ENCODE measurements around the gene LY9.

The LY9 gene

DNA sequence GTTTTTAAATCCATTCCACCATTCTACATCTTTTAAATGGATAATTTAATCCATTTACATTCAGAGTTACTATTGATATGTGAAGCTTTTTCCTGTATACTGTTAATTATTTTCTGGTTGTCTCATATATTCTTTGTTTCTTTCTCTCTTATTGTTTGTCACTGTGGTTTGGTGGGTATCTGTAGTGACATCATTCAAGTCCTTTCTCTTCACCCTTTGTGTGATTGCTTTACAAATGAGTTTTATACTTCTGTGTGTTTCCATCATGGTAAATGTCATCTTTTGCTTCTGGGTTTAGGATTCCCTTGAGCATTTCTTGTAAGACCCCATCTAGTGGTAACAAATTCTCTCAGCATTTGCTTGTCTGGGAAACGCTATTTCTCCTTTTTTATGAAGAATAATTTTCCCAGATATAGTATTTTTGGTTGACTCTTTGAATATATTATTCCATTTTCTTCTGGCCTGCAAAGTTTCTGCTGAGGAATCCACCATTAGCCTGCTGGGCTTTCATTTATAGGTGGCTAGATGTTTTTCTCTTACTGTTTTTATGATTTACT lies 10.2 kb downstream of the LY9 start:
- DNase-seq: no peak

- DNase-seq: no peak
These were observed 10.8 kb downstream of the LY9 start for GRCh38 chr1:160806784-160807183.

- DNase-seq: no peak
These were observed 11.3 kb downstream of the LY9 start for GRCh38 chr1:160807247-160807646.

GRCh38 chr1:160807738-160808137 lies 11.8 kb downstream of the LY9 start:
- DNase-seq: no peak

DNA sequence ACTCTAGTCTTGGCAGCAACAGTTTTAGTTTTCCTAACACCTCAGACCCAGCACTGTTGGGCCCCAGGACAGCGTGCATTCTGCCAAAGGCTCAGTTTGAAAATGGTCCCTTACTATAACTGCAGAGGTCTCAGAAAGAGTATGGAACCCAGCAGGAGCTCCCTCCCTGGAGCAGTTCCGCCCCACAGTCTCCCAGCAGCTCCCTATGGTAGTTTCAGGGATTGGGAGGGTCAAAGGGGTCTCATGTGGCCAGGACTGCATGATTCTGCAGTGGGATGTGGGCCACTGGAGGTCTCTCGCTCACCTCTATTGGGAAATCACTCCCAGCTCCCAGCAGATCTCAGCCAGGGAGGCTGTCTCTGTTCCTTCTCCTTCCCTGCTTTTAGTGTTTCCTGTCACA lies 12.3 kb downstream of the LY9 start:
- no peak for DNase-seq

- DNase-seq: no peak
These were observed 14.5 kb downstream of the LY9 start for GRCh38 chr1:160810486-160810885.

DNA sequence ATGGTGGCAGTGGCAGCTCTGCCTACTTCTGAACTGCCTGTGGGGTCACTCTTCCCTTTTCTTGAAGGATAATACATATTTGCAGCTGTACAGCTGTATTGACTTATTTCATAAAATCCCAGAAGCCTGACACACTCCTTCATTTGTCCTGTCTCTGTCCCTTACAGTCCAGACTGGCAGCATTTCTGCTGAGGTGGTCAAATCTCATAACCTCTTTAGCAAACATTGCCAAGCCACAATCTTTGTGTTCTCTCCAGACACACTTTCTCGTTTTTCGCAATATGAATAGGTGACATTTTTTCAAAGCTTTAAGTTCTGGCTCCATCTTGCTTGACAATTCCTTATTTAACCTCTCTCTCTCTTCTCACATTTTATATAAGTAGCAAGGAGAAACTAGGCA lies 15.2 kb downstream of the LY9 start:
- no peak for DNase-seq

GRCh38 chr1:160813215-160813614 lies 17.2 kb downstream of the LY9 start:
- DNase-seq: peak in 1 of 2 experiments; percentile 20

DNA sequence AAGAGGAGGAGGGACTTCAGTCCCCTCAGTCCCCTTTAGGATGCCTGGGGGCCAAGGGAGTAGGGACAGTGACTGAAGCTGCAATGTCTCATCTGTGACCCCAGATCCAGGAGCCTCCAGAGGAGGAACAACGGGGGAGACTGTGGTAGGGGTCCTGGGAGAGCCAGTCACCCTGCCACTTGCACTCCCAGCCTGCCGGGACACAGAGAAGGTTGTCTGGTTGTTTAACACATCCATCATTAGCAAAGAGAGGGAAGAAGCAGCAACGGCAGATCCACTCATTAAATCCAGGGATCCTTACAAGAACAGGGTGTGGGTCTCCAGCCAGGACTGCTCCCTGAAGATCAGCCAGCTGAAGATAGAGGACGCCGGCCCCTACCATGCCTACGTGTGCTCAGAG lies 18.3 kb downstream of the LY9 start:
- no peak for DNase-seq

DNA sequence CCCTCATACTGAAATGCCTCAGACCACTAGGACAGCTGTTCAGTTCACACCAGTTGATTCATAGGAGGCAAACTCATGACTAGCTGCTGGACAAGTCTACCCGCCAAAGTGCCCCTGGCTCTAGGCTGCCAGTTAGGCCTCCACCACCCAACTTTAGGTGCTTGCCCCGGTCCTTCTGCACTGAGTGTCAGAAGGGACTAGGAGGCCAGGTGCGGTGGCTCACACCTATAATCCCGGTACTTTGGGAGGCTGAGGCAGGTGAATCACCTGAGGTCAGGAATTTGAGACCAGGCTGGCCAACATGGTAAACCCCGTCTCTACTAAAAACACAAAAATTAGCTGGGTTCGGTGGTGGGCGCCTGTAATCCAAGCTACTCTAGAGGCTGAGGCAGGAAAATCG lies 18.9 kb downstream of the LY9 start:
- DNase-seq: no peak

GRCh38 chr1:160818207-160818937 lies 22.4 kb downstream of the LY9 start:
- DNase-seq: no peak

DNA sequence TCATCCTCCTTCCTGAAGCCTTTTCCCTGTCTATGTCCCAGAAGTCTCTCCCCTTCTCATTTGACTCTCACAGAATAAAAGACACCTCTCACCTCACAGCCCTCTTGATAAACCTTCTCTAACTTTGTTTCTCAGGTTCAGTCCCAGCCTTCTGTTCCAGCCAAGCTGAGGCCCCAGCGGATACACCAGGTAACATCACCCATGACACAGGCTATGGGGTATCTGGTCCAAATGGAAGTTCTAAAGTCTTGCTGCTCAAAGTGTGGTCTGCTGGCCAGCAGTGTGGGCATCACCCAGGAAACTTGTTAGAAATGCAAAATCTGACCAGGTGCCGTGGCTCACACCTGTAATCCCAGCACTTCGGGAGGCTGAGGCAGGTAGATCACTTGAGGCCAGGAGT lies 23.2 kb downstream of the LY9 start:
- no peak for DNase-seq

- DNase-seq: no peak
These were observed 25.7 kb downstream of the LY9 start for GRCh38 chr1:160821627-160822026.

DNA sequence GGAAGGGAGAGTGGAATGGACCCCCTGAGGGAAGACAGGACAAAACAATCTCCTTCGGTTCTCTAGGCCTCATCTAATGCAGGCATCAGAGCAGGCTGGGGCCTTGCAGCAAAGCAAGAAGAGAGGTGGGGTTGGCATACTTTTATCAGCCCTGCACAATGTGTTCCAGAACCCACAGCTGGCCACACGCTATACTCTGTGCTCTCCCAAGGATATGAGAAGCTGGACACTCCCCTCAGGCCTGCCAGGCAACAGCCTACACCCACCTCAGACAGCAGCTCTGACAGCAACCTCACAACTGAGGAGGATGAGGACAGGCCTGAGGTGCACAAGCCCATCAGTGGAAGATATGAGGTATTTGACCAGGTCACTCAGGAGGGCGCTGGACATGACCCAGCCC lies 27.3 kb downstream of the LY9 start:
- DNase-seq: no peak

- DNase-seq: no peak
These were observed 30.6 kb downstream of the LY9 start for GRCh38 chr1:160826546-160826945.

DNA sequence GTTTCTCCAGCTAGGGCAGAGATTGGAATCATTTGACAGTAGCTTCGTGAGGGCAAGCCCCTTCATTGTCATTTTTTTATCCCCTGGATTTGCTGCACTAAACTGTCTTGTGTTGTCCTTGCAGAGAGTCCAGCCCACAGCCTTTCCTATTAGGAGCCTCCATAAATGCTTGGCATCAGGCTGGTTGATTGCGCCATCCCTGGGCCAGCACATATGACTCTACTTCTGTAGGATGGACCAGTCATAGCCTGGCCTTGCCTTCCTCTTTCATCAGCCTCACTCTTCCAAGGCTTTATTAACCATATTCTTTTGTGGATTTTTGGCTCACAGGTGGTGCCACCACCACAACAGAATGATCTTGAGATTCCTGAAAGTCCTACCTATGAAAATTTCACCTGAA lies 31.4 kb downstream of the LY9 start:
- no peak for DNase-seq

GRCh38 chr1:160829766-160830165 lies 33.8 kb downstream of the LY9 start:
- DNase-seq: no peak

- DNase-seq: peak; percentile 68 to 73
These were observed 34.6 kb downstream of the LY9 start for GRCh38 chr1:160830321-160831153.

DNA sequence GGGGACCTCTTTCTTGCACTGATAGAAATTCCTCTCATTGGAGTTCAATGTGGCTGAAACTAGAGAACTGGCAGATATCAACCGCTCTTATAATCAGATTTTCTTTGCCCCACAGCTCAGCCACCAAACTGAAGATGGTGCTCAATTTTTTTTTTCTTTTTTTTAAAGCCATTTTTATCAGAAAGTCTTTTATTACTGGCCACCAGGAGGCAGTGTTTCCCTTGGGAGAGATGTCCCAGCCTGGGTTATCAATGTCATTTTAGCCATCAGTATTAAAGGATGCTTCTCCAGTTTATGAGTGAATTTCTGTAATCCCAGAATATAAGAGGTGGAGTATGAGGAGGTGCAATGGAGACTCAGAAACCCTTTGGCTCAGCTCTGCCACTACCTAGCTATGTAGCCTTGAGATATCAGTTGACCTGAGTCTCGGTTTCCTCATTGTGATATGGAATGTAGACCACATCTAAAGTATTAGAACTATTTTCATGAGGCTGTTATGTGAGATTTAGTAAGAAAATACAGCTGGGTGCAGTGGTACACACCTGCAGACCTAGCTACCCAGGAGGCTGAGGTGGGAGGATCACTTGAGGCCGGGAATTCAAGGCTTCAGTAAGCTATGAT lies 39.1 kb downstream of the LY9 start:
- no peak for DNase-seq

DNA sequence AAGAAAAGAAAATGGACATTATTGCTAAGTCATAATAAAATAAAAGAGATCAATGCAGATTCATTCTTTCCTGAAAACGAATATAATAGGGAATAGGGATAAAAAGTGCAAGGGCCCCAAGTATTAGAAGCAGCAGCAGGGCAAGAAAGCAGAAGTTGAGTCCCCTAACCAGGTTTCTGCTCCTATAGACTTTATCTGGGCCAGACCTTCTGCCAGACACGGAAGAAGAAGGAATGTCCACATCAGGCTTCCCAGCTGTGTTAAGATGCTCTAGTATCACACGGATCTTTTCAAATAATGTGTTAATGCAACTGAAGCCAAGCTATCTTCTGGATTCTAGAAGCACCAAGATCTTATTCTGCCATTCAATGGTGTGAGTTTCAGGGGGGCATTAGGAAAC lies 39.8 kb downstream of the LY9 start:
- DNase-seq: no peak

- no peak for DNase-seq
These were observed 40.6 kb downstream of the LY9 start for GRCh38 chr1:160836561-160836960.

DNA sequence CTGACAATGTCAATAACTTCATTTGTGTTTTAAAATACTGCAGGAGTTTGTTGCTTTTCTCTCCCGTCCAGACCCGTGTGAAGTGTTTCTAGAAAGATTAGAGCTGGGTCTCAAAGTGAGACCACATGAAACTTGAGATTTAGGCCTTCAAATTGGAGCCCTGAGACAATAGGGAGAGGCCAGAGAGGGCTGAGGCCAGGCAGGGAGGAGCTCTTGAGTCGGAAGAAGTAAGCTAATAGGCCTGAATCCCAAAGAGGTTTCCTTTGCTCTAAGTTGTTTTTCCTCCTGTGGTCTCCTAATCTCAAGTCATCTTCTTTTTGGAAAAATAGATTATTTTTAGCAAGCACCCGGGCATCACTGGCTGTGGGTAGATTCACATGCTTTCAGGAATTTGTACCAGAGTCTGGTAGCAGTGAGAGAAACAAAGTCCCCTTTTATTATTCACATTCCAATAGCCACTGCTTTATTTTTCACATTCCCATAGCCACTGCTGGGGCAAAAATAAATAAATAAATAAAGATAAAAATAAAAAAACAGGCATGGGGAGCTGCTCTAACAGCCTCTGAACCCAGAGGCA lies 41.1 kb downstream of the LY9 start:
- DNase-seq: no peak

DNA sequence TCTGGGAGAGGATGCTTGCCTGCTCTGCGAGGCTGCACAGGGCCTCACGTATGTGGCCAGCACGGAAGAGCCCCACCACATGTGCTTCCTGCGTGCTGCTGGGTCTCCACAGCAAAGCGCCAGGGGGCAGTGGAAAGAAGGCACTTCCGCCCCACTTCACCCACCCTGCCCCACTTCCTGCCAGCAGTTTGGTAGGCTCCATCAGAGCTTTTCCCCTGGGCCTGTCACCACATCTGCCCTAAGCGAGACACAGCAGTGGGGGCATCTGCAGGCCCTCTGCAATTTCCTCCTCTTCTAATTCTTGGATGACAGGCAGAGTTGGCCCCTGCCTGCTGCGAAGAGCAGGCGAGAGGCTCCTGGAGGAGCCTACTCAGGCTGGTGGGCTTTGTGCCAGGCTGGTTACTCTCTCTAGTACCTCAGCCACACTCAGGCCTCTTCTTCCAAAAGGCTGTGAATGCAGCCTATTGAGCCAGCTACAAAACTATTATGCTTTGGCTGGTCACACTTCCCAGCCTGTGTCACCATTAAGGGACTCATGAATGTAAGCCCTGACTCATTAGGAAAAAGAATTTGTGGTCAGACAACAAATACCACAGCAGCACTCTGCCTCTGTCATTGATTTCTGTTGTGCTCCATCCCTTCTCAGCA lies 41.7 kb downstream of the LY9 start:
- peak; percentile 52 to 74 for DNase-seq
